Rectal smooth muscle tissue (tissue), 1 donor: ENCODE results near the gene TNS3.

ENCODE experiments used
- H3K27ac ChIP-seq: one replicate; pipeline ENCODE4 v1.7.0; 2013; ENCODE audit warnings: low read depth, low read length, inconsistent platforms
- H3K27me3 ChIP-seq: one replicate; pipeline ENCODE4 v1.7.0; 2013; ENCODE audit warnings: low read length; ENCODE audit not compliant: control insufficient read depth, insufficient read depth
- H3K36me3 ChIP-seq: one replicate; pipeline ENCODE4 v1.7.0; 2013; ENCODE audit warnings: low read length; ENCODE audit not compliant: control insufficient read depth, insufficient read depth
- H3K4me1 ChIP-seq: one replicate; pipeline ENCODE4 v1.7.0; 2013; ENCODE audit warnings: low read length; ENCODE audit not compliant: control insufficient read depth, insufficient read depth
- H3K4me3 ChIP-seq: one replicate; pipeline ENCODE4 v1.7.0; 2013; ENCODE audit warnings: low read length
- H3K9ac ChIP-seq: one replicate; pipeline ENCODE4 v1.7.0; 2013; ENCODE audit warnings: low read length

The TNS3 gene

DNA sequence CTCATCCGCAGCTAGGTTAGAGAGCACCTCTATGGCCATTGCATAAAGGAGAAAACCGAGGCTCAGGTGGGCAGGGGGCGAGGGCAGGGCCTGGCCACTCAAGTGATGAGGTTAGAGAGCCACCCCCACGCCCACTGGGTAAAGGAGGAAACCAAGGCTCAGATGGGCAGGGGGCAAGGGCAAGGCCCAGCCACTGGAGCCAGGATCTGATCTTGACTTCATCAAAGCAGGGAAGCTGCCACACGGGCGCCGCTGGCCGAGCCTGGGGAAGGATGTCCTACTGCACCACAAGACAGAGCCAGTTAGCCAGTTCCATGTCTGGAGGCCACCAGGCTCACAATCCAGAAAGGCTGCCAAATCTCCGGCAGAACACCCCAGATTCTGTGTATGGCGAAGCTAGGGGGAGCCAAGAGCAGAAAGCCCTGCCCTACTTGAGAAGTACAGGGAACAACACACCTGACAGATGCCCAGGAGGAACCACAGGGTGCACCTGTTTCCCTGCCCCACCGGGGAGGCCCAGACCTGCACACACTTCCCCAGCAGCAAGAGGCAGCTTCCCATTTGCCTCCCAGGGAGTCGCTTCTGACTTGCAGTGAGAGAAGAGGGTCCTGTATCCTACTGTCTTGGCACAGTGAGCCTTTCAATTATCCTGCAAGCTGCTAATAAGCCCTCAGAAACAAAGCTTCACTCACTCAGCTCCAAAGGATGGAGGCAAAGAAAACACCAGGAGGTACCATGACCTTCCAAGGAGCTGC, 101.9 kb downstream of the TNS3 start:
- H3K36me3 ChIP-seq = no peaks in the 10 kb centered on the region
- H3K4me1 ChIP-seq = peaks cover 9% of the 10 kb centered on the region
- no peak overlapping the region for H3K9ac ChIP-seq
- no peak overlapping the region for H3K27ac ChIP-seq
- H3K27me3 ChIP-seq = no peaks in the 10 kb centered on the region
- no peak overlapping the region for H3K4me3 ChIP-seq

DNA sequence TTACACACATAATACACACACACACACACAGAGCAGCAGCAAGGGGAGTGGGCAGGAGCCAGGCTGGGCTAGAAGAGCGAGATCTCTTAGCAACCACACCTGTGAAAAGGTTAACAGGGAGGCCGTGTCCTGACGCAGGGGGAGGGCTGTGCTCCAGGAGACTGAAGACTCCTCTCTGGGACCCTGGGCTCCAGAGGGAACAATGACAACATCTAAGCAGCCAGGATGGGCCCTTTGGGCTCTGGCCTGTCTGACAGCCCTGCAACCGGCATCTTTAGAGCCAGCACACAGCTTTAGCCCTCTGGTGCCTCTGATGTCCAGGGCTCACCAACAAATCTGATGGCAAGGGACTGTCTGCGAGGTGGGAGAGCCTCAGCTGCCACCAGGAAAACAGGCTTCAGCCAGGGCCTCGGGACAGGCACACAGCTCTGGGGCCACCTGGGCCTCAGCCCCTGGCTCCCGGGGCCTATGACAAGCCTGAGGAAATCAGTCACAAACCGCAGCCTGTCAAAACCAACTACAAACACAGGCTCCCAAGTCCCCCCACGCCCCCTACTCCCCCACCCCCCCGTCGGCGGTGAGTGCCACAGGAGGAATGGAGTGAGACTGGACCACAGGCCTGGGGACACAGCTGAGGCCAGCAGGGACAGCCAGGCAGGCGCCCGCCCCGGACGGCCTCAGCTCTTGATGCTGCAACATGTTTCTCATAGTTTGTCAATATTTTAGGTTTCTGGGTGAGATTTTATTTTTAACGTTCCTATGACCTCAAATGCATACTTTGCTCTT, 102.8 kb downstream of the TNS3 start:
- H3K4me1 ChIP-seq = peaks cover 9% of the 10 kb centered on the region
- H3K27ac ChIP-seq = no peak overlapping the region
- no peaks in the 10 kb centered on the region for H3K27me3 ChIP-seq
- no peaks in the 10 kb centered on the region for H3K36me3 ChIP-seq
- H3K9ac ChIP-seq = no peak overlapping the region
- no peak overlapping the region for H3K4me3 ChIP-seq

DNA sequence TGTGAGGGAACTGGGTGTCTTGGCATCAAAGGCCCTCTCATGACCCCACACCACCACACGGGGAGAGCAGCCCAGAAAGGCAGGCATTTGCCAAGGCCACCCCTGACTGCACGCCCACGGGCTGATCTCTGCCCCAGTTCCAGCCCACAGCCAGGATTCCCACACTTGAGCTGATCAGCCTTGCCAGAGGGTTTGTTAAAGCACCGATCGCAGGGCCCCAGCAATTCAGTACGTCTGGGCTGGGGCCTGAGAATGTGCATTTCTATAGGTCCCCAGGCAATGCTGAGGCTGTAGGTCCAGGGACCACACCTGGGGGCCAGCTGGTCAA, 103.9 kb downstream of the TNS3 start:
- Histone ChIP-seq H3K36me3 (no peaks in the 10 kb centered on the region), H3K9ac (no peak overlapping the region), H3K4me3 (no peak overlapping the region), H3K27ac (no peak overlapping the region), H3K27me3 (no peaks in the 10 kb centered on the region), H3K4me1 (peaks cover 7% of the 10 kb centered on the region)

DNA sequence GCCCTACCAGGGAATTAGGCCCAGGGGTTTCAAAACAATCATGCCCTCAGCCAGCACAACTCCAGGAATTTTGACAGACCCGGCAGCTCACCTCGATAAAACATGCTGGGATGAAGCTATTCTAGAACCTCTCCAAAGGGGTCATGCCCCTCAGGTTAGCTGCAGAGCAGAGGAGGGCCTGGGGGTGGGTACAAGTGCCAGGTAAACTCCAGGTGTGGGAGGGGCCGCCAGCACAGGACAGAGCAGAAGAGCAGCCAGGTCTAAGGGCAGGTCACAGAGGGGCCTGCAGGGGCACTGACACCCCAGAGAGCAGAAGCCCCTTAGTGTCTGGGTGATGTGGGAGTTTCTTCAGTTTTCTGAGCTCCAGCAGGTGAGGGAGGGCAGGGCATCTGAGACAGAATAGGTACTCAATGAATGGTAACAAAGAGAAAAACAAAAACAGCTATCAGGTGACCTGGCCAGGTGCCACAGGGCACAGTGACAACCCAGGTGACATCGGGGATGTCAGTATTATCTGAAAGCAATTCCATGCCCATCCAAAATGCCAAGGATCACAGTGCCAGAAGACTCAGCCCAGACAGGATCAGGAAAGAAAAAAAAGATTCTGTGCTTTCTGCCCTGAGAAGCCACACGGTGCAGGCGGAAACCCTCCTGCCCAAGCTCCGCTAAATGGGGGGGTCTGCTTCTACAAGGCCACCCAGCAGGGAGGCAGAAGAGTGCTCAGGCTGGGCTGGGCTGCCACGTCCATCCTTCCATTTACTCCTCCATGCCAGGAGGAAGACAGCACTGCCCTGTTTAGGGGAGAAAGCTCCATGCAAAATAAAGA, 104.5 kb downstream of the TNS3 start:
- Histone ChIP-seq H3K36me3 (no peaks in the 10 kb centered on the region), H3K27me3 (no peaks in the 10 kb centered on the region), H3K4me3 (no peak overlapping the region), H3K27ac (no peak overlapping the region), H3K9ac (no peak overlapping the region), H3K4me1 (peaks cover 5% of the 10 kb centered on the region)

DNA sequence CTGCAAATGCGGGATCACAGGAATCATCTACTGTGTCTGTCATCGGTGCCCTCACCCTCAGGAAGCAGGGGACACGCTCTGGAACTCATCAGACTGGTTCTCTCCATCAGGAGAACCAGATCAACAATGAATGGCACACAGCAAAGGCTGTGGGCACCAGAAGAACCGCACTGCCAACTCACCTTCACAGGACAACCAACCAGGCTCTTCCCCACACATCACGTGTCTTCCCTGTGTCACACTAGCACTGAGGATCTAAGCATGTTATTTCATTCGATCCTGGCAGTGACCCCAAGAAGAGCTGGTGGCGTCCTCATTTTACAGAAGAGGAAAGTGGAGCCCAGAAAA, 106.1 kb downstream of the TNS3 start:
- Histone ChIP-seq H3K36me3 (no peaks in the 10 kb centered on the region), H3K27ac (no peak overlapping the region), H3K9ac (no peak overlapping the region), H3K4me1 (no peaks in the 10 kb centered on the region), H3K27me3 (no peaks in the 10 kb centered on the region), H3K4me3 (no peak overlapping the region)

DNA sequence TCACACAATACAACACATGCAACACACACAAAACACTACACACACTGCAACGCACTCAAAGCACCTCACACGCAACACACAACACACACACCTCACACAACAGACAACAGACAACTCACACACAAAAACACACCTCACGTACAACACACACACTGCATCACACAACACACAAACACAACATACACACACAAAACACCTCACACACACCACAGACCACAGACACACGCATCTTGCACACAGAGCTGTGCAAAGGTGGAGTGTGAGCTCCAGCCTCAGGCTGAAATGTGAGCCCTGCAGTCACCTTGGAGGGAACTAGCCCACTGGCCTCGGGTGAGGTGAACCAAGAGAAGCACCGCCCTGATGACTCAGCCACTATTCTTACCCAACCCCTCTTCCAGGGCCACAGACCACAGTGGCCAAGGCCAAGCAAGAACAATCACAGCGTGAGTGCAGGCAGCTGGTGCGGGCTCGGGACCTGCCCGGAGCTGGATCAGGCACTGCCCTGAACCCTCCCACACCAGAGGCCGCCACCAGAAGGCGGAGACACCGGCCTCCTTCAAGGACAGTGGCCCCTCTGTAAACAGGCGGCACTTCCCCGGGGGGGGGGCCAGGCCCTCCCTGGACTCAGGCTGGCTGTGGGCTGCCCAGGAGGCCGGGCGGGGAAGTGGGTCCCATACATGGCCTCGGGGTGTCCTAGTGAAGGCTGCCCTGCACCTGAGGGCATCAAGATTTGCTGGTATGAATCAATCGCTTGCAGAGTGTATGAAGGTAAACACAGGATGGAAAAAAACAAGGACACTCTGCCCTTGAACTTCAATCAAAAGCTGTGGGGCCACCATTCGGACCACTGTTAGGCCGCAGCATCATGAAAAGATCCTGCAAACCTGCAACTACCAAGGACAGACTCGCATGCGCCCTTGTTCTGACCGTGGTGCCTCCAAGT, 106.7 kb downstream of the TNS3 start:
- H3K36me3 ChIP-seq = no peaks in the 10 kb centered on the region
- H3K27ac ChIP-seq = no peak overlapping the region
- no peaks in the 10 kb centered on the region for H3K4me1 ChIP-seq

GRCh38 chr7:47474211-47474936, 107.5 kb downstream of the TNS3 start:
- Histone ChIP-seq H3K4me3 (no peak overlapping the region), H3K4me1 (no peaks in the 10 kb centered on the region), H3K9ac (no peak overlapping the region), H3K27me3 (no peaks in the 10 kb centered on the region), H3K36me3 (no peaks in the 10 kb centered on the region), H3K27ac (no peak overlapping the region)

More for the DNA sequence above, 106.7 kb downstream of the TNS3 start:
- Histone ChIP-seq H3K9ac (no peak overlapping the region), H3K27me3 (no peaks in the 10 kb centered on the region), H3K4me3 (no peak overlapping the region)

- Histone ChIP-seq H3K27me3 (no peaks in the 10 kb centered on the region), H3K36me3 (no peaks in the 10 kb centered on the region), H3K4me1 (no peaks in the 10 kb centered on the region), H3K4me3 (no peak overlapping the region), H3K27ac (no peak overlapping the region), H3K9ac (no peak overlapping the region)
These were observed 108.3 kb downstream of the TNS3 start for GRCh38 chr7:47473499-47474210.

DNA sequence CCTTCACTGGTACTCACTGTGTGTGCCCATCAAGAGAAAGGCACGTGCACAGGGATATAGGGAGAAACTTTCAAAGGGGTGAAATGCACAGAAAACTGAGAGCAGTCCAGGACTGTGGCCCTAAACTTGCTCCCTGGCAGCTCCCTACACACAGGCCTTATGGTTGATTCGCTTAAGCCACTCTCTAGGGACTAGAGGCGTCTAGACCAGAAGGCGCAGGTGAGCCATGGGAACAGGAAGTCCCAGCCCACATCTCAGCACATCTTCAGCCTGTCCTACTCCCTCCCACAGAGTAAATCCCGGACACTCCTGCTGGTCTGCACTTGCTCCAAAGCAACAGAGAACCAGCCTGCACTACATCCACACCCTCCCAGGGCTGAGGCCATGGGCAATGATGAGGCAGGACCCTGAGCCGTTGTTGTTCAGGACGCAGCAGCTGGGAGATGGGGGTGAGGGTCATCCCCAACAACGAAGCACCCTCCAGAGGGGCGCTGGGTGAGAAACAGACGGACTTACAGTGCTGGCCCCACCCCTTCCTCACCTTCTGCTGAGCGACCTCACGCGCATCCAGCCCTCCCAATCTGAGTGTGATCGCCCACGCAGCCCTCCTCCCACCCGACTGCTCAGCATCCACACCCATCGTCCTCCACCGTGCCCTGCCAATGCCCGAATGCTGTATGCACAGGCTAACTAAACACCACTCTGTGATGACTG, 109.3 kb downstream of the TNS3 start:
- Histone ChIP-seq H3K9ac (no peak overlapping the region), H3K36me3 (no peaks in the 10 kb centered on the region), H3K27ac (no peak overlapping the region), H3K4me1 (no peaks in the 10 kb centered on the region), H3K27me3 (no peaks in the 10 kb centered on the region), H3K4me3 (no peak overlapping the region)

- Histone ChIP-seq H3K27me3 (no peaks in the 10 kb centered on the region), H3K4me1 (no peaks in the 10 kb centered on the region), H3K4me3 (no peak overlapping the region), H3K9ac (no peak overlapping the region), H3K36me3 (no peaks in the 10 kb centered on the region), H3K27ac (no peak overlapping the region)
These were observed 110.1 kb downstream of the TNS3 start for GRCh38 chr7:47471831-47472230.
